Neural progenitor cell (in vitro differentiated cells): ENCODE data around the gene AP2A2.

Experiments used
- CTCF ChIP-seq: fragments of 200-600 bp; sonication (generic); IDR thresholded peaks from 2 replicates; pipeline ENCODE4 v1.5.1; 2017; ENCODE audit warnings: antibody characterized with exemption, mild to moderate bottlenecking
- EZH2 ChIP-seq: fragments of 200-600 bp; sonication (generic); IDR thresholded peaks from 2 replicates; pipeline ENCODE4 v1.6.1; 2017; ENCODE audit warnings: antibody characterized with exemption, mild to moderate bottlenecking, moderate library complexity

DNA sequence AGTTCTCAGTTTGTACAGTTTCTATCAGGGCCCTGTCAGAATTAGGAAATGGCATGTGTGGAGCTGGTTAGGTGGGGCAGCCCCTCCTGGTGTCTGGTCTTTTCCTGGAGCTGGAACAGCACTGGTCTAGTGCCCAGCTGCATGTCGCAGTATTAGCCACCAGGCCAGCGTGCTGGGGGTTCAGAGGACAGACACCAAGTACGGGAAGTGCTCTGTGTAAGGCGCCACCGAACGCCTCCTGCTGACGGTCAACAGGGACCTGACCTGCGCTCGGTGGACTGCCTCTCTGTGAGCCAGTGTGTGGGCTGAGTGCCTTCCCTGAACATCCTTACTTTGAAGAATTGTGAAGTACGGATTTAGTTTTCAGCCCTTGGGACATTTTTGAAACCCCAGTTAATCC, 33.9 kb downstream of the AP2A2 start:
- TF ChIP-seq CTCF (no peak), EZH2 (no peak)
